AG04450 (cell line): ENCODE results near the gene ASCL1. TPM values are rescaled to one million over a fixed set of nuclear protein-coding genes. Genes with fewer than 3 reads are reported as not detected.

ENCODE experiments used
- CTCF ChIA-PET: fragments of 300-600, 350-600 bp; formaldehyde crosslinking; extraction: SDS; loops from one replicate; lab custom pipeline; 2022; ENCODE audit warnings: antibody characterized with exemption, inconsistent platforms; lab: Charles Lee
- POLR2A ChIA-PET: fragments of 350-600 bp; formaldehyde crosslinking; extraction: SDS; loops from one replicate; lab custom pipeline; 2021; ENCODE audit warnings: antibody characterized with exemption, inconsistent platforms; lab: Yijun Ruan, JAX
- DNase-seq: peaks from one replicate; pipeline ENCODE4 v3.0.0-alpha.2; 2011; ENCODE audit warnings: low read depth, low spot score
- H3K27ac ChIP-seq: one replicate; pipeline ENCODE4 v1.5.1; 2012; ENCODE audit warnings: low read depth, low read length, control low read depth
- H3K27me3 ChIP-seq: one replicate; pipeline ENCODE4 v1.6.0; 2012; ENCODE audit warnings: low read length; ENCODE audit not compliant: control insufficient read depth, insufficient read depth
- H3K4me3 ChIP-seq: 2 replicates; pipeline ENCODE4 v1.5.1; 2011; ENCODE audit warnings: mild to moderate bottlenecking, low read depth, low read length, control low read depth
- H3K9me3 ChIP-seq: 2 replicates; pipeline ENCODE4 v1.5.1; 2012; ENCODE audit warnings: low read length; ENCODE audit not compliant: control insufficient read depth, insufficient read depth
- polyA plus RNA-seq: library from polyadenylated mRNA; depleted of rRNA; stranded (reverse); fragments of >200 nt; gene quantifications from 2 replicates; pipeline ENCODE4 v1.2.3, GENCODE V29; 2011
- TF ChIP-seq, protein P1 (sequence below): IDR thresholded peaks from 2 replicates; pipeline ENCODE4 v1.5.1; 2011; ENCODE audit warnings: low read depth, low read length, control low read depth, inconsistent platforms

ASCL1 gene
- polyA plus RNA-seq, 1 experiment: not detected

DNA sequence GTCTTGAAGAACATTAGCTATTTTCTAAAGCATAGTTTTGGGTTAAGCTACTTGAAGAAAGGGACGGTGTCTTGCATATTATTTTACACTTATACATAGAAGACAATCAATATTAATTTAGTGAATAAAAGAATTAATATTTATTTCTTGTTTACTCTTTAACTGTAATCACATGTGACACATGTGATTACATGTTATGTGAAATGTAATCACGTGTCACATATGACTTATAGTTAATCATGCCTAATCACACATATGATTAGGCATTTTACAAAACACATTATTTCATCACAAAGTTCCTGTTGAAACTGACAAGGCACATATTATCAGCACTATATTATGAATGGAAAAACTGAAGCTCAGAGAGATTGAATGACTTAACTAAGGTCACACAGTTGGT lies 45.2 kb upstream of the ASCL1 start:
- H3K27me3 ChIP-seq: no peaks in the 10 kb centered on the region
- ChIA-PET CTCF (no interaction called here), POLR2A (no interaction called here)
- no peak for DNase-seq
- peaks cover 24% of the 10 kb centered on the region for H3K9me3 ChIP-seq
- H3K27ac ChIP-seq: no peak overlapping the region
- no peak overlapping the region for H3K4me3 ChIP-seq
- TF ChIP-seq, protein P1, sequence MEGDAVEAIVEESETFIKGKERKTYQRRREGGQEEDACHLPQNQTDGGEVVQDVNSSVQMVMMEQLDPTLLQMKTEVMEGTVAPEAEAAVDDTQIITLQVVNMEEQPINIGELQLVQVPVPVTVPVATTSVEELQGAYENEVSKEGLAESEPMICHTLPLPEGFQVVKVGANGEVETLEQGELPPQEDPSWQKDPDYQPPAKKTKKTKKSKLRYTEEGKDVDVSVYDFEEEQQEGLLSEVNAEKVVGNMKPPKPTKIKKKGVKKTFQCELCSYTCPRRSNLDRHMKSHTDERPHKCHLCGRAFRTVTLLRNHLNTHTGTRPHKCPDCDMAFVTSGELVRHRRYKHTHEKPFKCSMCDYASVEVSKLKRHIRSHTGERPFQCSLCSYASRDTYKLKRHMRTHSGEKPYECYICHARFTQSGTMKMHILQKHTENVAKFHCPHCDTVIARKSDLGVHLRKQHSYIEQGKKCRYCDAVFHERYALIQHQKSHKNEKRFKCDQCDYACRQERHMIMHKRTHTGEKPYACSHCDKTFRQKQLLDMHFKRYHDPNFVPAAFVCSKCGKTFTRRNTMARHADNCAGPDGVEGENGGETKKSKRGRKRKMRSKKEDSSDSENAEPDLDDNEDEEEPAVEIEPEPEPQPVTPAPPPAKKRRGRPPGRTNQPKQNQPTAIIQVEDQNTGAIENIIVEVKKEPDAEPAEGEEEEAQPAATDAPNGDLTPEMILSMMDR: no peak

DNA sequence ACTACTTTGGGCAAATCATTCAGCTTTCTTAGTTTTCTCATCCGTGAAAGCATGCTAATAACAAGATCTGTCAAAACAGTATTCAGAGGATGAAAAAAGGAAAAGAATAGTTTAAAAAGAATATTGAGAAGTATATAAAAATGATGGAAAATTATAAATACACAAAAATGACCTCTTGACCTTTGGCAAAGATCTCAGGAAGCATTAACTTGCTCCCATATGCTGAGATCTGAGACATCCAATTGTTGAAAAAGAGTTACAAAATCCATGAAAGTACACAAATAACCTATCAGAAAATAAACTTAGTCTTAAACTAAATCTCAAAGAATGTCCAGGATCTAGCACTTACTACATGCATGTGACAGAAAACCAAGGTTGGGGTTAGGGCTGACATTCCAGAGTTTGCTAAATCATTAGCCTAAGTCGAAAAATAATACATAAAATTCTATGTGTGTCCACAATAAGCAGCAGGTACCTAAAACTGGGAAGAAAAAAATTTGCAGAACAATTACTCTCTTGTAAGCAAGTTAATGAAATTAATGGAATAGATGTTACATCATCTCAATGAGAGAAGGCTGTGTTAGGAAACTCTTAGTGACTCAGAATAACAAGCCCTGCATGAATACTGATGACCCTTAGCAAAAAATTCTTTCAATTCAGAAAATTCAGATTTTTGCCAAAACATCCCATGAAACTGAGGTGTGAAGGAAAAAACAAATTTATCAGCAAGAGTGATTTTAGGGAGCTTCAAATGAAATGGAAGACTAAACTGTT lies 43.8 kb upstream of the ASCL1 start:
- Histone ChIP-seq H3K9me3 (peaks cover 21% of the 10 kb centered on the region), H3K27me3 (no peaks in the 10 kb centered on the region), H3K4me3 (no peak overlapping the region), H3K27ac (no peak overlapping the region)
- DNase-seq: no peak
- POLR2A ChIA-PET: no interaction called here
- TF ChIP-seq, protein P1: no peak
- CTCF ChIA-PET: no interaction called here

DNA sequence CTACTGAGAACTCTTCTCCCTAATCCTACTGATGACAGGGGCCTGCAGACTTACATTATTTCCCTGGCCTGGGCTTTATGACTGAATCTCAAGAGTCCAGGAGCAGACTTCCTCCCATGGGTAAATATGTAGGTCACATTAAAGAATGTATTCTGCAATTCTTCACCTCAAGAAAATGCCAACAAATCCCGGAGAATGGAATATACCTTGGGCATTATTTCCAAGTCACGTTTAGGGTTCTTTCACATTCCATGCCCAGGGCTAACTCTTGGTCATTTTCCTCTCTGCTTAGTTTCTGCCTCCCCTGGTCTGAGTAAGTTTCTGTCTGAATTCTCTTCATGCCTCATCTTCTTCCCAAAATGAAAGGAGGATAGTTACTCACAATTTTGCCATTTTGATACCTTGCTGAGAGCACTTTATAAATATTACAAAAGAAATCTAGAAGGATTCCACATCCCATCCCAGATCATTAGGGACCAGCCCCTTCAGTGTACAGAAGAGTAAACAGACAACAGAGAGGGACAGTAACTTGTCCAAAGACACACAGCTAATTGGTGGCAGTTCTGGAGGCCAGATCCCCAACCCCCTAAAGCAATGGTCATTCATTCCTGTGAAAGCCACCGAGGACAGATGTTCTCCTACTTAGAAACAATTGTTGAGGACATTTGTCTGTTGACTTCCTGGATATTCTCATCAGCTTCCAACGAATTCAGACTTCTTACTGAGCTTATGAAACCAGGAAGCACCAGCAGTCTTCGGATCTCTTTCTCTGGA lies 41.0 kb upstream of the ASCL1 start:
- no peak overlapping the region for H3K4me3 ChIP-seq
- H3K9me3 ChIP-seq: peaks cover 7% of the 10 kb centered on the region
- TF ChIP-seq, protein P1: no peak
- H3K27ac ChIP-seq: no peak overlapping the region
- POLR2A ChIA-PET: no interaction called here
- CTCF ChIA-PET: no interaction called here
- no peak for DNase-seq
- no peaks in the 10 kb centered on the region for H3K27me3 ChIP-seq

DNA sequence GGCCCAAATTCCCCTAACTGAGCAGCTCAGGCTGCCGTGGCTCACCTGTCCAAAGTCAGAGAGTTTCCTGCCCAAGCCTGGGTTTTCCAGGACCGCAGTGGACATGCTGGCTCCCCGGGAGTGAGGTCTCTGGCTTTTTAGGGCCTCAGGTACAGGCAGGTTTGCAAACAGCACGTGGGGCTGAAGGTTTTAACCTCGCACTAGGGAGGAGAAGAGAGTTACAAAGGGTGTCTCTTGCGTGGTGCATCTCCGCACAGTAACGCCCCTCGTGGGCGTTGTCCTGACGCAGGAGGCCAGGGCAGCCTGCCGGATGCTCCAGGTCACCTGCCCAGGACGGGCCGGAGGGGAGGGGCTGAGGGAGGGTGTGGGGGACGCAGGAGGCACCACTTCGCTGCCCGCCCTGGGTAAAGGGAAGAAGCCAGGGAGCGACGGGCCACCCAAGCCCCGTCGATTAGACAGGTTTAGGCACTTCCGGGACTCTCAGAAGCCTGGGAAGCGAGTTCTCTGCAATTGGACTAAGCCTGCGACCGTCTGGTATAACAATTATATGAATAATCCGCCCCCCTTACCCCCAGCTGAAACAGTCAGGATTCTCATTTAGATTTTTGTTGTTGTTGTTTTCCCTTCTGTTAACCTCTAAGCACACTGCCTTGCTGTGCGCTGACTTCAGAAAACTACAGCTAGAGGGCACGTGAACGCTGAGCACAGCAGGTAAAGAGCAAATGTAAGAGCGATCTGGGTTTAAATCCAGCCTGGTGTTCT lies 40.3 kb upstream of the ASCL1 start, which contains the start of gene PAH:
PAH (minus strand) TSS at position 219 of the 762 bp plus-strand sequence; CDS start at position 105, 114 bp downstream.
- Histone ChIP-seq H3K9me3 (peaks cover 9% of the 10 kb centered on the region), H3K27ac (no peak within 1 kb of the TSS), H3K4me3 (no peak within 1 kb of the TSS), H3K27me3 (no peaks in the 10 kb centered on the region)
- DNase-seq: no peak
- ChIA-PET CTCF (no interaction called here), POLR2A (no interaction called here)
- TF ChIP-seq, protein P1: no peak
